K562 (cell line): ENCODE results near the gene MPZL1. TPM values are rescaled to one million over a fixed set of nuclear protein-coding genes. Genes with fewer than 3 reads are reported as not detected.

Experiments
- FOXA1 ChIP-seq: fragments of 450-650 bp; IDR thresholded peaks from 2 replicates; pipeline ENCODE4 v1.6.1; 2016; ENCODE audit warnings: mild to moderate bottlenecking, borderline replicate concordance
- GATAD2B ChIP-seq: fragments of 450-650 bp; IDR thresholded peaks from 2 replicates; pipeline ENCODE4 v1.6.1; 2017; ENCODE audit warnings: mild to moderate bottlenecking, borderline replicate concordance
- MAFK ChIP-seq: IDR thresholded peaks from 2 replicates; pipeline ENCODE4 v1.6.1; 2011; ENCODE audit warnings: low read length, improper control_type of control experiment
- PRMT5 ChIP-seq: sonication (generic); formaldehyde crosslinking; IDR thresholded peaks from 2 replicates; pipeline ENCODE4 v1.5.0; 2020; ENCODE audit warnings: missing genetic modification reagents
- TAF9B ChIP-seq: fragments of 450-650 bp; IDR thresholded peaks from 2 replicates; pipeline ENCODE4 v1.6.1; 2018; ENCODE audit warnings: mild to moderate bottlenecking; ENCODE audit not compliant: partially characterized antibody
- TCFL5 ChIP-seq: fragments of 250-450 bp; sonication (Bioruptor Pico); conservative IDR thresholded peaks from 2 replicates; pipeline ENCODE4 v1.6.1; 2021; ENCODE audit warnings: mild to moderate bottlenecking, moderate library complexity, matching md5 sums
- U2AF2 ChIP-seq: fragments of 200-400 bp; formaldehyde crosslinking; optimal IDR thresholded peaks from 2 replicates; pipeline ENCODE3; 2017; ENCODE audit warnings: low read depth, mild to moderate bottlenecking, low read length
- ZFP30 ChIP-seq: fragments of 250-450 bp; sonication (Bioruptor Pico); IDR thresholded peaks from 2 replicates; pipeline ENCODE4 v1.8.0; 2022; ENCODE audit warnings: moderate library complexity, mild to moderate bottlenecking, inconsistent platforms, borderline replicate concordance
- ZNF140 ChIP-seq: fragments of 250-450 bp; sonication (Bioruptor Pico); IDR thresholded peaks from 2 replicates; pipeline ENCODE4 v1.8.0; 2021; ENCODE audit warnings: moderate library complexity, mild to moderate bottlenecking, inconsistent platforms
- ZNF24 ChIP-seq: fragments of 450-650 bp; IDR thresholded peaks from 2 replicates; pipeline ENCODE4 v1.6.1; 2016
- ZNF253 ChIP-seq: fragments of 250-450 bp; sonication (Bioruptor Pico); conservative IDR thresholded peaks from 2 replicates; pipeline ENCODE4 v1.6.1; 2021; ENCODE audit warnings: mild to moderate bottlenecking
- ZNF551 ChIP-seq: fragments of 250-450 bp; sonication (Bioruptor Pico); IDR thresholded peaks from 2 replicates; pipeline ENCODE4 v1.5.0; 2021; ENCODE audit warnings: mild to moderate bottlenecking, moderate library complexity
- ZNF699 ChIP-seq: fragments of 250-450 bp; sonication (Bioruptor Pico); IDR thresholded peaks from 2 replicates; pipeline ENCODE4 v1.8.0; 2021; ENCODE audit warnings: mild to moderate bottlenecking, moderate library complexity; ENCODE audit not compliant: insufficient replicate concordance
- ZNF766 ChIP-seq: fragments of 200-800 bp; sonication (Bioruptor generic); conservative IDR thresholded peaks from 2 replicates; pipeline ENCODE4 v1.6.1; 2016; ENCODE audit warnings: missing genetic modification characterization, missing compliant biosample characterization
- ZNF780A ChIP-seq: fragments of 250-450 bp; sonication (Bioruptor Pico); IDR thresholded peaks from 2 replicates; pipeline ENCODE4 v1.5.0; 2021; ENCODE audit warnings: mild to moderate bottlenecking
- polyA plus RNA-seq, 8 experiments: library from polyadenylated mRNA; depleted of rRNA in 4 of 8; stranded (reverse) in 5 of 8; unstranded in 3 of 8; fragments of >200 nt; fragmentation: Nextera tagmentation in 2 of 8; fragmentation: Illumina TruSeq in 1 of 8; extraction: Ambion mirVana in 2 of 8; extraction: Trizol in 1 of 8; gene quantifications; 2 replicates each; pipeline versions ENCODE4 v1.2.1 to v1.2.3, GENCODE V29; 2011 to 2014; ENCODE audit warnings: inconsistent platforms in 1 of 8, missing spikeins in 1 of 8
- total RNA-seq, 7 experiments: library from RNA; depleted of rRNA in 6 of 7; stranded (reverse); fragments of >200 nt in 6 of 7; fragmentation: Illumina TruSeq in 2 of 7; extraction: Trizol in 2 of 7; gene quantifications; 2 replicates each; pipeline versions ENCODE4 v1.2.1 to v1.2.3, GENCODE V29; 2011 to 2021; ENCODE audit warnings: low replicate concordance in 1 of 7
- TF ChIP-seq, protein P1 (sequence below): fragments of 450-650 bp; IDR thresholded peaks from 2 replicates; pipeline ENCODE4 v1.6.1; 2017; ENCODE audit warnings: antibody characterized with exemption, mild to moderate bottlenecking
- TF ChIP-seq, protein P2 (sequence below), 2 experiments: fragments of 450-650 bp; formaldehyde crosslinking in 1 of 2; IDR thresholded peaks; 2 replicates each; pipeline versions ENCODE4 v1.4.0 to v1.6.1; 2014 to 2020; ENCODE audit warnings: mild to moderate bottlenecking in 2 of 2, borderline replicate concordance in 1 of 2, low read depth in 1 of 2

MPZL1 gene
- total and polyA plus RNA-seq, 9 of the 15 experiments (the other 6 are each of a cell fraction or from before 2014, with no cell fraction given), result 14.5 to 153 (median 66.5) TPM

DNA sequence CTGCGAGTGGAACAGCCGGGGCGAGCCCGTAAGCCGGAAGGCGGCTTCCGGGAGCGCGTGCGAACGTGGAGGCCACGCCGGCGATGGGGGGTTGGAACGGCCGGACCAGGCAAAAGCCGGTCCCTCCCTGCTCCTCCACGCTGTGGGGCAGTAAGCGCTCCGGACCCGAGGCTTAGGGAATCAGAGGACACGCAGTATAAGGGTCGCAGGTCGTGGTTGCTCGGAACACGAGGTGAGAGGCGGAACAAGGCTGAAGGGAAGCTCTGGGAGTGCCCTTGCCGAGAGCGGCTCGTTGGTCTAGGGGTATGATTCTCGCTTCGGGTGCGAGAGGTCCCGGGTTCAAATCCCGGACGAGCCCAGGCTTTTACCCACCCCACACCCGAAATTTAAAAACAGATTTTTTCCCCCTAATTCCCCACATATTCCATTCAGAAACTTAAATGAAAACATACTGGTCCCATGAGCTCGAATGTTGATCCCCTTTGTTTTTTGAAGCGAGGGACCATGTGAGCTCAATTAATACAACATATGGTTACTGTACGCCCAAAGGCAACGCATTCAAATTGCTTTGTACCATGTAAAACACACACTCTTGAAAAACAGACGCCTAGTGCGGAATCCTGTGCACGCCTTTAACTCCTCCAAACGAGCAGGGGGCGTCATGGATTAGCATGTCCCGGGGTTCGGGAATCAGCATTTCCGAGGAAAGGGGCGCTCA, 7.2 kb upstream of the MPZL1 start (continued):
- TF ChIP-seq, protein P1, sequence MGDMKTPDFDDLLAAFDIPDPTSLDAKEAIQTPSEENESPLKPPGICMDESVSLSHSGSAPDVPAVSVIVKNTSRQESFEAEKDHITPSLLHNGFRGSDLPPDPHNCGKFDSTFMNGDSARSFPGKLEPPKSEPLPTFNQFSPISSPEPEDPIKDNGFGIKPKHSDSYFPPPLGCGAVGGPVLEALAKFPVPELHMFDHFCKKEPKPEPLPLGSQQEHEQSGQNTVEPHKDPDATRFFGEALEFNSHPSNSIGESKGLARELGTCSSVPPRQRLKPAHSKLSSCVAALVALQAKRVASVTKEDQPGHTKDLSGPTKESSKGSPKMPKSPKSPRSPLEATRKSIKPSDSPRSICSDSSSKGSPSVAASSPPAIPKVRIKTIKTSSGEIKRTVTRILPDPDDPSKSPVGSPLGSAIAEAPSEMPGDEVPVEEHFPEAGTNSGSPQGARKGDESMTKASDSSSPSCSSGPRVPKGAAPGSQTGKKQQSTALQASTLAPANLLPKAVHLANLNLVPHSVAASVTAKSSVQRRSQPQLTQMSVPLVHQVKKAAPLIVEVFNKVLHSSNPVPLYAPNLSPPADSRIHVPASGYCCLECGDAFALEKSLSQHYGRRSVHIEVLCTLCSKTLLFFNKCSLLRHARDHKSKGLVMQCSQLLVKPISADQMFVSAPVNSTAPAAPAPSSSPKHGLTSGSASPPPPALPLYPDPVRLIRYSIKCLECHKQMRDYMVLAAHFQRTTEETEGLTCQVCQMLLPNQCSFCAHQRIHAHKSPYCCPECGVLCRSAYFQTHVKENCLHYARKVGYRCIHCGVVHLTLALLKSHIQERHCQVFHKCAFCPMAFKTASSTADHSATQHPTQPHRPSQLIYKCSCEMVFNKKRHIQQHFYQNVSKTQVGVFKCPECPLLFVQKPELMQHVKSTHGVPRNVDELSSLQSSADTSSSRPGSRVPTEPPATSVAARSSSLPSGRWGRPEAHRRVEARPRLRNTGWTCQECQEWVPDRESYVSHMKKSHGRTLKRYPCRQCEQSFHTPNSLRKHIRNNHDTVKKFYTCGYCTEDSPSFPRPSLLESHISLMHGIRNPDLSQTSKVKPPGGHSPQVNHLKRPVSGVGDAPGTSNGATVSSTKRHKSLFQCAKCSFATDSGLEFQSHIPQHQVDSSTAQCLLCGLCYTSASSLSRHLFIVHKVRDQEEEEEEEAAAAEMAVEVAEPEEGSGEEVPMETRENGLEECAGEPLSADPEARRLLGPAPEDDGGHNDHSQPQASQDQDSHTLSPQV, result peak; percentile 96
- TF ChIP-seq ZFP30 (CRISPR knock-in tag) (no peak), ZNF551 (CRISPR knock-in tag) (no peak), ZNF140 (CRISPR knock-in tag) (no peak), ZNF699 (no peak), TCFL5 (CRISPR knock-in tag) (no peak), MAFK (no peak; the same call in 1 of the 2 replicates), FOXA1 (no peak), TAF9B (no peak), ZNF766 (CRISPR knock-in tag) (peak; percentile 62), ZNF780A (no peak), U2AF2 (no peak), ZNF24 (peak; percentile 86), PRMT5 (CRISPR knock-in tag) (no peak), GATAD2B (no peak; the same call in 1 of the 2 replicates), ZNF253 (CRISPR knock-in tag) (no peak)
- TF ChIP-seq, protein P2, sequence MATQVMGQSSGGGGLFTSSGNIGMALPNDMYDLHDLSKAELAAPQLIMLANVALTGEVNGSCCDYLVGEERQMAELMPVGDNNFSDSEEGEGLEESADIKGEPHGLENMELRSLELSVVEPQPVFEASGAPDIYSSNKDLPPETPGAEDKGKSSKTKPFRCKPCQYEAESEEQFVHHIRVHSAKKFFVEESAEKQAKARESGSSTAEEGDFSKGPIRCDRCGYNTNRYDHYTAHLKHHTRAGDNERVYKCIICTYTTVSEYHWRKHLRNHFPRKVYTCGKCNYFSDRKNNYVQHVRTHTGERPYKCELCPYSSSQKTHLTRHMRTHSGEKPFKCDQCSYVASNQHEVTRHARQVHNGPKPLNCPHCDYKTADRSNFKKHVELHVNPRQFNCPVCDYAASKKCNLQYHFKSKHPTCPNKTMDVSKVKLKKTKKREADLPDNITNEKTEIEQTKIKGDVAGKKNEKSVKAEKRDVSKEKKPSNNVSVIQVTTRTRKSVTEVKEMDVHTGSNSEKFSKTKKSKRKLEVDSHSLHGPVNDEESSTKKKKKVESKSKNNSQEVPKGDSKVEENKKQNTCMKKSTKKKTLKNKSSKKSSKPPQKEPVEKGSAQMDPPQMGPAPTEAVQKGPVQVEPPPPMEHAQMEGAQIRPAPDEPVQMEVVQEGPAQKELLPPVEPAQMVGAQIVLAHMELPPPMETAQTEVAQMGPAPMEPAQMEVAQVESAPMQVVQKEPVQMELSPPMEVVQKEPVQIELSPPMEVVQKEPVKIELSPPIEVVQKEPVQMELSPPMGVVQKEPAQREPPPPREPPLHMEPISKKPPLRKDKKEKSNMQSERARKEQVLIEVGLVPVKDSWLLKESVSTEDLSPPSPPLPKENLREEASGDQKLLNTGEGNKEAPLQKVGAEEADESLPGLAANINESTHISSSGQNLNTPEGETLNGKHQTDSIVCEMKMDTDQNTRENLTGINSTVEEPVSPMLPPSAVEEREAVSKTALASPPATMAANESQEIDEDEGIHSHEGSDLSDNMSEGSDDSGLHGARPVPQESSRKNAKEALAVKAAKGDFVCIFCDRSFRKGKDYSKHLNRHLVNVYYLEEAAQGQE (IDR thresholded peaks at IDR 0.05; ENCODE audit: borderline replicate concordance), result peak; percentile 29
- TF ChIP-seq, protein P2 (CRISPR knock-in tag; IDR thresholded peaks at IDR 0.05; ENCODE audit: low read depth), result peak; percentile 89
